GM19463 (cell line): ENCODE results near the gene ST6GALNAC3.

Source experiments
- ATAC-seq: cut with Tn5 transposase; IDR thresholded peaks from one replicate; pipeline ENCODE4 v1.9.1; 2021; ENCODE audit warnings: mild to moderate bottlenecking, moderate library complexity; ENCODE audit not compliant: unreplicated experiment

Gene ST6GALNAC3

DNA sequence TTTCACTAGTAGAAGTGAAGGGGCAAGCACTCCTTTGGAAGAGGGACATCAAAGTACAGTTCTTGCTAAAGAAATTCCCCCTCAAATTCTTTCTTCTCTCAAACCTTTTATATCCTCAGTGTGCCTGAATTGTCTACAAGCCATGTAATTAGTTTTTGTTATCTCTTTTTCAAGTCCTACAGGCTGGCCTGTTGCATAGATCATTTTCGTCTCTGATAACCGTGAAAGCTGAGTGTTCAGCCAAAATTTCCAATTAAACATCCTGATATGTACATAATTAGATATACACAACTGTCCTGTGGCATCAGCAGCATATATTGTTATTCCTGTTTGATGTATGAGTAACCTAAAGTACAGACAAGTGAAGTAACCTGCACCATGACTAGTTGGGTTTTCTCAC is 417.2 kb downstream of the ST6GALNAC3 start:
- ATAC-seq, result no peak

DNA sequence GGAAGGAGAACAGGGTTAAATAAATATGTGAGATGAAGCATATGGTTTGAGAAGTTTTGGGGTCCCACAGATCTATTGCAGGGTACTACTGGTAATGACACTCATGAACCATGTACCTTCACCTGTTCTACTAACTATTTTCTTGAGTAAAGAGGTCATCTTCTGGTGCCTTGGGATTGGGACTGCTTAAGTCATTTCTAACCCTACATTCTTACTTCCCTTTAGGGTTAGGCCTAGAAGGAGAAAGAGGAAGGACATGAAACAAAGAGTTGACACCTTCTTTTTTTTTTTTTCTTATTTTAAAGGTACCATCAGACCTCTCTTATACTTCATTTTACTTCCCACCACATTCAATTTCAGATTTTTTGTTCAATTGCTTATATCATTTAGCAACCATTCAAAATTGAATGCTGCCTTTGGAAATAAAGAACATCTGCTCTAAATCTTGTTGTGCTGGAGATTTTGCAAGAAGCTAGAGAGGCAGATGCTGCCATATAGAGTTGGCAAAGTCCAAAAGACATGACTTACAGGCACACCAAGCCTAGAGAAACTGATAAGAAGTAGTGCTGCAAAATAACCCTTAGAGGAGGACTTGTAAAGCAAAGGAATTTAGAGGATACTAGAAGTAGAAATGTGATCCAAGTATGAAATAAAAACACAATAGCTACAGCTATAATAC is 418.3 kb downstream of the ST6GALNAC3 start:
- no peak for ATAC-seq

DNA sequence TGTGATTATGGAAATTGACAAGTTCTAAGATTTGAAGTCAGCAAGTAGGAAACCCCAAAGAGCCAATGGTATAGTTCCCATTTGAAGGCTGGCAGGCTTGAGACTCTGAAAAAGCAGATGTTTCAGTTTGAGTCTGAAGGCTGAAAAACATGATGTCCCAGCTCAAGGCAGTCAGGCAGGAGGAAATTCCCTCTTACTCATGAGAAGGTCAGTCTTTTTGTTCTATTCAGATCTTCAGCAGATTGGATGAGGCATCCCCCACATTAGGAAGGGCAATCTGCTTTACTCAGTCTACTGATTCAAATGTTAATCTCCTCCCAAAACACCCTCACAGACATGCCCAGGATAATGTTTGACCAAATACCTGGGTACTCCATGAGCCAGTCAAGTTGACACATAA is 420.3 kb downstream of the ST6GALNAC3 start:
- peak; percentile 93 for ATAC-seq

DNA sequence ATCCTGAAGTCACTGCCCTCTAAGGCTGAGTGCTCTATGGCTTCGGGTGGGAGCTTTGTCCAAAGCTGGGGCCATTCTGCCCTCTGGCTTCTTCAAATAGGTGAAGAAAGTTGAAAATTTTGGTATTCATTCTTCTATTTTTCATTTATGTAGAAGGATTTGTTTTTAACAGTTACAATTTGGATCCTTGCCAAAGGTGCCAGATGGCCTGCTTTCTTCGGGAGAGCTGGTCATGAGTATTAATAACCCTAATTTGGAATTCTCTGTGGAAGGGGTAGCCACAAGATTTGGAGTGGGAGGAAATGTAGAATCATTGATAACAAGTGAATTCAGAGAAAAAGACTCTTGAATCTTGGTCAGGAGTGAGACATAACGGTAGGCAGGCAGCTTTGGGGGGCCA is 422.3 kb downstream of the ST6GALNAC3 start:
- no peak for ATAC-seq

DNA sequence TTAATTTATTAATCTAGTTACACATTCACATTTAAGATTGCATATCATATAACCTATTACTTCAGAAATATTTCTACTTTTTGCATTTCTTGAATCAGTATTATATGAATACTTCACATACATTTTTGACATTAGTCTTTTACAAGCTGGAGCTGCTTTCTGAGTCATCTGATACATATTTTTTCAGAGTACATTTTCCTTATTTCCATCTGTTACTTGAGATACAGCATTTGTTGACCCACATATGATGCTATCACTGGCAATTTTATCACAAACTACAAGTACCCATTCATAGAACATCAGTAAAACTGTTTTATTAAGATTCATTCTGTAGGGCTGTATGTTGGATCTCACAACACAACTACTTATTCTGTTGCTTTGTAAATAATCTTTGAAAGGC is 425.6 kb downstream of the ST6GALNAC3 start:
- ATAC-seq, result no peak

- no peak for ATAC-seq
Measured at GRCh38 chr1:76501136-76501535, 426.6 kb downstream of the ST6GALNAC3 start.

GRCh38 chr1:76501586-76502219 is 427.2 kb downstream of the ST6GALNAC3 start:
- no peak for ATAC-seq

DNA sequence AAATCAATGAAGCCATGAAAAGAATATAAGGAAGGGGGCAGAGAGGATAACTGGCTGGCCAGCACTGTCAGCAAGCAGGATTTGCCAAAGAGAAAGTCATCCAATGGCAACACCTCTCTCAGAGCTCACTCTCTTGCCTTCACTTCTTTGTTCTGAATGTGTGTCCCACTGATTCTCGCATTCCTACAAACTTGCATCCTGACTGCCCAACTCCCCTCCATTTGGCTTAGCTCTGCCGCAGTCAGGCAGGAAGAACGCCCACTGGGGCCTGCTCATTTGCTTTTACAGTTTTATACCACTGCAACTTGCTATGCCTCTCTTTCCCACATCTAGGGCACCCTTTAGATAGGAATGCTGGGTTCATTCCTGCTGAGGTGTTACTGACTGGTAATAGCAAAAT is 428.6 kb downstream of the ST6GALNAC3 start:
- no peak for ATAC-seq

GRCh38 chr1:76503736-76504135 is 429.2 kb downstream of the ST6GALNAC3 start:
- no peak for ATAC-seq

GRCh38 chr1:76507376-76507775 is 432.8 kb downstream of the ST6GALNAC3 start:
- ATAC-seq, result no peak

DNA sequence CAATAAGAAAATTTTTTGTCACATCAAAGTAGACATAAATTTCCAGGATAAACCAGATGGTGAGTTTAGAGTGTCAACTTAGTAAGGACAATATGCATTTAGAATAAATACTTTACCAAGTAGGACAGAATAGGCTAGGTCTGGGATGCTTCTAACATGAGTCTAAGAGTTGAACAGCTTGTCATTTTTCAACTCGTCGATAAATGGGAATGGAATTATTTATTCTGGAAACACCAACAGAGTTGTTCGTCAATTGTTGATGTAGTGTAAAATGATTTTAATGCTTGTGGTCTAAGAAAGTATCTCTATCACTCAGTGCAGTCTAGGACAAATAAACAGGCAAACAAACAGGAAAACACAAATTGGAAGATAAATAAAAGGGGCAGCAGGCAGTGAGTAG is 434.3 kb downstream of the ST6GALNAC3 start:
- ATAC-seq, result no peak

DNA sequence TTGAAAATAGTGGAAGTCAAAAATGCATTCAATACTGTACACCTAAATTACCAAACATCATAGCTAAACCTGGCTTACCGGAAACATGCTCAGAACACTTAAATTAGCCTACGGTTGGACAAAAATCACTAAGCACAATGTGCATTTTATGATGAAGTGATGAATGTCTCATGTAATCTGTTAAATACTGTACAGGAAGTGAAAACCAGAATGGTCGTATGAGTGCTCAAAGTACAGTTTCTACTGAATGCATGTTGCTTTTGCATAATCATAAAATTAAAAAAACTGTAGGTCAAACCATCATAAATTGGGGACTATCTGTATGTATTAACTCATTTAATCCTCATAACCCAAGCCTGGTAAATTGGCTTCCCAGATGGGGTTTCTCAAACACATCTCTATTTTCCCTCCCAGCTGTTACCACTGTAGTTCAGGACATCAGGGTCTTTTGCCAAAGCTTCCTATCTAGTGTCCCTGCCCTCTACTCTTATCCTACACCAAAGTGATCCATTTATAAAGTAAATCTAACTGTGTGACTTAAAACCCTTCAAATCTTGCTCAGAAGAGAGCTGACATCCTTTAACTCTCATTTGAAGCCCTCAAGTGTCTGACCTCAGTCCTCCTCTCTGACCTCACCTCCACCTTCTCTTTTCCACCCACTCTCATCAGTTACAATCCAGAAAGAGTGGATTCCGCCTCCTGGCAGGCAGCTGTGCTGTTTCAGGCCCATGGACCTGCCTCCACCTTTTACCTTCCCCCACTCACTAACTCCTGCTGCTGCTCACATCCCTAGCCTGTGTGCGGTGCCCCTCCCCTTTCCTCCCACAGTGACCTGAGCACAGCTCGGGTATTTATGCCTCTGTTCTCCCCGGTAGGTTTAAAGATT is 436.4 kb downstream of the ST6GALNAC3 start:
- ATAC-seq, result no peak

DNA sequence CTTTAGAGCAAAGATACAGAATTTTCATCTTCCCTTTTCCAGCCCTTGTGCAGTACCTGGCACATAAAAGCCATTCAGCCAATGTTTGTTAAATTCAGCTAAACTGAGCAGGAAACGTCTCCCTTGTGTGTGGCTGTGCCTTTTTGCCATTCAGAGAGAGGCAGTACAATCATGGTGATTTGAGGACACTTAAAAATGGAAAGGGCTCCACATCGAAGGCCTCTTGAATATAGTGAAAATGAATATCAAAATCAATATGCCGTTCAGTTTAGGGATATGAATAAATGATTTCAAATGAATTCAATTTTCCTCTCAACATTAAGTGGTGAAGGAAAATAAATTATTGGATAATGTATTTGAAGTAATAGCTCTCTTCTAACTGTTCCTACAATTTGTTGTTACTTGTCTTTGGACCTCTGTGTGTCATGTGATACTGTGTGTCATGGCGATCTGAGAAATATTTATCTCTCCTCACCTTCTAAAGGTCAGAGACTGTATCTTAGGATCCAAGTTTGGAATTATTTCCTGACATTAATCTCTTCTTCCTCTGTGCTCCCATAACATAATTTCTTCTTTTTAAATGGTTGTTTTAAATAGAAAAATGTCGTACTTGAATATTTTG is 437.1 kb downstream of the ST6GALNAC3 start:
- ATAC-seq, result no peak

- ATAC-seq, result no peak
Measured at GRCh38 chr1:76530953-76531352, 456.4 kb downstream of the ST6GALNAC3 start.

DNA sequence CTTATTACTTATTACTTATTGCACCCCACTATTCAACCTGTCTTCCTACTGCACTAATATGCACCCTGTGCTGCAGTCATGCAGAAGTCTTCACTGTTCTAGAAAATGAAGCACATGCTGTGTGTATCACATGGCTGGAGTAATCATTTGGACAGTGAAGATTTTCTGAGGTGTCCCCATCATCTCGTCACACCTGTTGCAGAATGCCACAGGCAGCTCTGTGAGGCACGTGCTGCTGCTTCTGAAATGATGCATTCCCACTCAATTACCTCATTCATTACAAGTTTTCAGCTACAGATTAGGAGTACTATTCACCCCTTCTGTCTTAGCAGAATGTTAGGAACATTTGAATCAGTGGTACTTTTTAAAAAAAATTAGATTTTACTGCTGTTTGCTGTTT is 467.1 kb downstream of the ST6GALNAC3 start:
- no peak for ATAC-seq

GRCh38 chr1:76542359-76542758 is 467.8 kb downstream of the ST6GALNAC3 start:
- no peak for ATAC-seq

DNA sequence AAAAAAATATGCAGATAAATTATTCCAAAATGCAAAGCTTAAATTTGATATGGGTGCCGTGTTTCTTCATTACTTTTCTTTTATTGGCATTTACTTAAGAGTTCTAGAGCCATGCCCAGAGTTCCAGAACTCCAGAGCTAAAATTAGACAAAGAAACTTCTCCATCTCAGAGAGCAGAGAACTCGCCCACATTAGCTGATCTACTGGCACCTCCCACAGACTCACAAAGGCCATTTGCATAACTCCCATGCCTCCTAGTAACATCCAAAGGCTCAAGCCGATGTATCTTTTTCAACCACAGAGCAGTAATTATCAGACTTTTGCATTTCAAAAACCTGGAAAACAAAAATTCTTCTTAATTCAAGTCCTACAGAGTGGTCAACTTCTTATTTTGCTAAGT is 468.9 kb downstream of the ST6GALNAC3 start:
- no peak for ATAC-seq

GRCh38 chr1:76546354-76546933 is 471.9 kb downstream of the ST6GALNAC3 start:
- ATAC-seq, result no peak

DNA sequence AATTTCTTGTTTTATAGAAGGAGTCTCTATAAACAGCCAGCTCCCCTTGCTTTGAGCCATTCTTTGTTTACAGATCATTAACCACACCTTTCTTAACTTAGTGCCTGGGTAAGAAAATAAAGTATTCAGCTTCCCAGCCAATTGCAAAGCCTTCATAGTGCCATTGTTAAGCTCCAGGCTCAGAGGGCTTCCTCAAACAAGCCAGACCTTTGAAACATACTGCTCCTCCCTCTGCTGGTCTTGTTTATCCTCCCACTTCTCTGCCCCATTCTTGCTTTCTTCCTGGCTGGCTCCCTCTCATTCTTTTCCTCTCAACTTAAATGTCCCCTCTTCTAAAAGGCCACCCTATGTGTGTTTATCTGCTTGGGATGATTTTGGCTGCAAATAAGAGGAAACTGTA is 473.4 kb downstream of the ST6GALNAC3 start:
- no peak for ATAC-seq

DNA sequence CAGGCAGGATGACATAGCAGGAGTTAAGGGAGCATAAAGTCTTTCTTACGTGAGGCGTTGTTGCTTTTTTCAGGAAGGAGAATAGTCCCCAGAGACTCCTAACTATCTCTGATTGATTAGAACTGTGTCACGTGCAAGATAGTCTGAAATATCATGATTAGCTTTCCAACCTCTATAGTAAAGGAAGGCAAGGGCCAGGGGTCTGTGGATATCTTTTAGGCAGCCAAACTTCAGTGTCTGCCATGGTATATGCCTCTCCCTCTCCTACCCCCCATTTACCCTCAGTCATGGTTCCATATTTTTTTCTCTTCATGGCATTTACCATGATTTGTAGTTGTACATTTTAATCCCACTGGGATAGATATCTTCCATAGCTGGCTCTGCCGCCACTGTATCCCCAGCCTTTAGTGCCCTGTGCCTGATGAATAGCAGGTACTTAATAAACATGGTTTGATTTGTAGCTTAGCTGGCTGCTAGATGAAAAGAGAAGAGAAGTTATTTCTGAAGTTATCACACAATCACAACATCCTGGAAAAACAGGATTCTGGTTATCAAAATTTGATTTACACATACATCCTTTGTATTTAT is 474.1 kb downstream of the ST6GALNAC3 start:
- no peak for ATAC-seq

- ATAC-seq, result no peak
Measured at GRCh38 chr1:76554283-76554682, 479.7 kb downstream of the ST6GALNAC3 start.
